ENCODE data around the gene FILIP1L. TPM values are rescaled to one million over a fixed set of nuclear protein-coding genes. Genes with fewer than 3 reads are reported as not detected.

FILIP1L gene
- total and polyA plus RNA-seq, 2 of the 8 experiments (the other 6 are each of a cell fraction or from before 2014, with no cell fraction given): 0.06 to 0.09 TPM

DNA sequence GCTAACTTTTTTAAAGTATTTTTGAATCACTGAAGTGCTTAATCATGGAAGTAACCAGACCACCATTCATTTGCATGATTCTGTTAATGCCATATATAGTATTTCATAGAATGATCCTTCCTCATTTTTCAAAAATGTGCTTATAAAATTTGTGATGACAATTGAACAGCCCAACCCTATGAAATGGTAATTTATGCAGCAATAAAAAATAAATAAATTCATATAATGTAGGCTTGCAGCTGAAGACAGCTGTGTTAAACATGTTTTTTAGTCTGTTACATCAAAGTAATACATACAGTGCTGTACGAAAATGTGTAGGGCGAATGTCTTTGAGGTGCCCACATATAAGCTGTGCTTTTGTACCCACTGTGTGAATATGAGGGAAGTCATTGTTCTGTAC, 131.7 kb downstream of the FILIP1L start:
- FAIRE-seq: no peak
- no peak overlapping the region for H2BK15ac ChIP-seq (ENCODE audit: low read length)
- WGBS, 2 experiments (ENCODE audit: extremely low coverage in 1 of 2, insufficient coverage in 1 of 2, insufficient read length in 1 of 2, insufficient replicate concordance in 2 of 2, low coverage in 1 of 2, low lambda C conversion rate in 2 of 2, missing lambda C conversion rate in 1 of 2): 96% methylated on average over 2 of the region's 2 CpGs; no CpG with 5 or more reads in 1 of the 2 experiments
- TF ChIP-seq CREB1 (IDR thresholded peaks at IDR 0.05) (no peak), BACH1 (IDR thresholded peaks at IDR 0.05; ENCODE audit: low read length) (no peak), JUND (IDR thresholded peaks at IDR 0.05; ENCODE audit: low read length) (no peak), CTBP2 (IDR thresholded peaks at IDR 0.05; ENCODE audit: borderline replicate concordance, insufficient read depth, insufficient read length, low read length) (no peak)

More for the DNA sequence above, 131.7 kb downstream of the FILIP1L start:
- no peak overlapping the region for H3K4ac ChIP-seq (replicated peaks; ENCODE audit: insufficient read length, low read depth, low read length)
- H2AK5ac ChIP-seq (ENCODE audit: low read depth, low read length): no peak overlapping the region
- H3K79me1 ChIP-seq (ENCODE audit: low read depth, low read length): no peaks in the 10 kb centered on the region
- no peak overlapping the region for H4K5ac ChIP-seq (ENCODE audit: insufficient read length, low read depth, low read length)
- no peaks in the 10 kb centered on the region for H3K36me3 ChIP-seq (ENCODE audit: control insufficient read depth in 2 of 4, insufficient read depth in 4 of 4, low read length in 3 of 4)
- ChIA-PET POLR2A (ENCODE audit: partially characterized antibody) (no interaction called here), CTCF (ENCODE audit: partially characterized antibody) (interaction anchor here (1.0 kb wide), 1 partner anchor 32 kb away, joined by 3 read pairs; no protein-coding TSS in a partner anchor)
- no peak overlapping the region for H2BK5ac ChIP-seq (ENCODE audit: low read depth, low read length)
- H3K27ac ChIP-seq (ENCODE audit: low read depth, low read length): no peak overlapping the region
- DNase-seq (ENCODE audit: low read depth in 1 of 2, low spot score in 2 of 2): no peak
- H3K9me3 ChIP-seq (ENCODE audit: insufficient read depth in 2 of 2, low read depth in 1 of 2, low read length in 1 of 2): no peaks in the 10 kb centered on the region
- H3K56ac ChIP-seq (replicated peaks; ENCODE audit: insufficient read length, low read depth, low read length): no peak overlapping the region
- no peaks in the 10 kb centered on the region for H4K20me1 ChIP-seq (replicated peaks in 1 of 2; ENCODE audit: control insufficient read depth in 1 of 2, insufficient read depth in 2 of 2, low read length in 2 of 2)
- no peaks in the 10 kb centered on the region for H3K79me2 ChIP-seq (ENCODE audit: control insufficient read depth in 1 of 2, insufficient read depth in 2 of 2, low read length in 2 of 2)
- H4K91ac ChIP-seq (replicated peaks; ENCODE audit: insufficient read length, low read length): no peak overlapping the region
- H2AFZ ChIP-seq (ENCODE audit: low read length): no peak overlapping the region
- no peak overlapping the region for H4K8ac ChIP-seq (ENCODE audit: extremely low read depth, insufficient read depth, low read length)
- peaks cover 1% of the 10 kb centered on the region; the same call in 1 of the 2 replicates for H3K23me2 ChIP-seq (ENCODE audit: low read depth, low read length)
- H2BK12ac ChIP-seq (ENCODE audit: low read depth, low read length): no peak overlapping the region
- H3K27me3 ChIP-seq (replicated peaks in 1 of 4; ENCODE audit: control insufficient read depth in 3 of 4, extremely low read depth in 1 of 4, insufficient read depth in 3 of 4, low read length in 3 of 4): no peaks in the 10 kb centered on the region
- H2BK120ac ChIP-seq (replicated peaks; ENCODE audit: low read depth, low read length): no peak overlapping the region
- no peak overlapping the region for H3K9ac ChIP-seq (replicated peaks in 1 of 4; ENCODE audit: extremely low read depth in 1 of 4, low read depth in 3 of 4, low read length in 3 of 4)
- H3K4me3 ChIP-seq (ENCODE audit: extremely low read depth in 1 of 4, insufficient read depth in 2 of 4, low read depth in 3 of 4, low read length in 4 of 4): no peak overlapping the region
- H3K23ac ChIP-seq (ENCODE audit: insufficient read length): no peak overlapping the region
- H3K4me2 ChIP-seq (ENCODE audit: insufficient read depth in 1 of 2, low read depth in 2 of 2, low read length in 2 of 2): no peak overlapping the region
- no peak overlapping the region for H3K18ac ChIP-seq (ENCODE audit: extremely low read depth, low read length)
- H3K14ac ChIP-seq (ENCODE audit: insufficient read length): no peak overlapping the region
- no peaks in the 10 kb centered on the region for H3K4me1 ChIP-seq (replicated peaks in 1 of 4; ENCODE audit: control insufficient read depth in 3 of 4, insufficient read depth in 4 of 4, low read length in 3 of 4)
- H2BK20ac ChIP-seq (ENCODE audit: low read length): no peak overlapping the region

All from H1 (cell line).